A673 (cell line): ENCODE data around the gene INPP5B.

Experiments used
- CTCF ChIP-seq: fragments of 300-800, 200-600 bp; sonication (generic); conservative IDR thresholded peaks from 2 replicates; pipeline ENCODE4 v1.5.1; 2017; ENCODE audit warnings: low read depth, mild to moderate bottlenecking, antibody characterized with exemption, low read length, moderate library complexity, mixed read lengths
- EZH2 ChIP-seq: fragments of 200-600 bp; sonication (generic); IDR thresholded peaks from 2 replicates; pipeline ENCODE4 v1.6.1; 2017; ENCODE audit warnings: borderline replicate concordance, low read depth, mild to moderate bottlenecking, mixed read lengths, antibody characterized with exemption, low read length; ENCODE audit not compliant: poor library complexity, severe bottlenecking

- no peak for TF ChIP-seq CTCF
- TF ChIP-seq EZH2, result no peak
Observed at GRCh38 chr1:37944816-37945215, 2.0 kb downstream of the INPP5B start.
